GM12878 (cell line): Measurements from ENCODE around the gene EYS.

Experiments
- CEBPB ChIP-seq, 2 experiments: fragments of 150-350 bp in 1 of 2; IDR thresholded peaks; 2 replicates each; pipeline ENCODE4 v1.6.1; 2012 to 2014; ENCODE audit warnings: low read depth in 2 of 2, low read length in 2 of 2, borderline replicate concordance in 1 of 2, inconsistent platforms in 1 of 2
- SPI1 ChIP-seq: IDR thresholded peaks from 2 replicates; pipeline ENCODE4 v1.6.1; 2011; ENCODE audit warnings: low read depth, mild to moderate bottlenecking, low read length, moderate library complexity, borderline replicate concordance; ENCODE audit not compliant: insufficient read depth
- TF ChIP-seq, protein P1 (sequence below), 3 experiments: IDR thresholded peaks in 2 of 3; conservative IDR thresholded peaks in 1 of 3; 2 replicates each; pipeline ENCODE4 v1.5.1; 2011; ENCODE audit warnings: low read depth in 3 of 3, low read length in 3 of 3, mild to moderate bottlenecking in 3 of 3, control low read depth in 2 of 3, moderate library complexity in 2 of 3, inconsistent platforms in 1 of 3, mixed read lengths in 1 of 3; ENCODE audit not compliant: control insufficient read depth in 2 of 3, insufficient read depth in 1 of 3; ENCODE audit errors: extremely low read depth in 1 of 3

DNA sequence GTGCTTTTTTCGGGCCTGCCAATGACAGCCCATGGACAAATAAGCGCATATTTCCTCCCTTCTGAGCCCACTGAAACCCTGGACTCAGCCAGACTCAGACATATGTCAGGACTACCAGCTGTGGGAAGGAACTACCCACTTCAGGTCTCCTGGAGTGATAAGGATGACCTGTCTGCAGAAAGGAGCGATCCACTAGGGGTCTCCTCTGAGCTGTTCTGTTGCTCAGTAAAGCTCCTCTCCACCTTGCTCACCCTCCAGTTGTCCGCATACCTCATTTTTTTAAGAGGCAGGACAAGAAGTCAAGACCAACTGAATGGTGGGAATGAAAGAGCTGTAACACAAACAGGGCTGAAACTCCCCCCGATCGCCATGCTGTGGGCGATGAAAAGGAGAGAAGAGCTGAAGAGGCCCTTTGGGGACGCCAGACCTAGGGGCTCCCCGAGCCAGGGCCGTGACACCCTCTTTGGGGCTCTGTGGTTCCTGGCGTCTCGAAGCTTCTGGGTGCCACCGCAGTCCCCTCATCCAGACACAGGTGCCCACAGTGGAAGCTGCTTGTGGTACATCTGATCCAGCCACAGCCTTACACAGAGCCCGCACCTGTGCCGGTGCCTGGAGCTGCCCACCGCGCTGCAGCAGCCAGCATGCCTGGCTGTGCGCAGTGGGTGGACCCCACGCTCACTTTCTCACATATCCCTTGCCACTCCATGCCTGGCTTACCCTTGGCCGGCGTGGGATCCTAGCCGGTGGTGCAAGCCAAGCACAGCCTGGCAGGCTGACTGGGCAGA lies 68.8 kb downstream of the EYS start:
- TF ChIP-seq, protein P1, sequence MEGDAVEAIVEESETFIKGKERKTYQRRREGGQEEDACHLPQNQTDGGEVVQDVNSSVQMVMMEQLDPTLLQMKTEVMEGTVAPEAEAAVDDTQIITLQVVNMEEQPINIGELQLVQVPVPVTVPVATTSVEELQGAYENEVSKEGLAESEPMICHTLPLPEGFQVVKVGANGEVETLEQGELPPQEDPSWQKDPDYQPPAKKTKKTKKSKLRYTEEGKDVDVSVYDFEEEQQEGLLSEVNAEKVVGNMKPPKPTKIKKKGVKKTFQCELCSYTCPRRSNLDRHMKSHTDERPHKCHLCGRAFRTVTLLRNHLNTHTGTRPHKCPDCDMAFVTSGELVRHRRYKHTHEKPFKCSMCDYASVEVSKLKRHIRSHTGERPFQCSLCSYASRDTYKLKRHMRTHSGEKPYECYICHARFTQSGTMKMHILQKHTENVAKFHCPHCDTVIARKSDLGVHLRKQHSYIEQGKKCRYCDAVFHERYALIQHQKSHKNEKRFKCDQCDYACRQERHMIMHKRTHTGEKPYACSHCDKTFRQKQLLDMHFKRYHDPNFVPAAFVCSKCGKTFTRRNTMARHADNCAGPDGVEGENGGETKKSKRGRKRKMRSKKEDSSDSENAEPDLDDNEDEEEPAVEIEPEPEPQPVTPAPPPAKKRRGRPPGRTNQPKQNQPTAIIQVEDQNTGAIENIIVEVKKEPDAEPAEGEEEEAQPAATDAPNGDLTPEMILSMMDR (IDR thresholded peaks at IDR 0.05 in 2 of 3, conservative IDR thresholded peaks at IDR 0.05 in 1 of 3; ENCODE audit: control insufficient read depth in 2 of 3, extremely low read depth in 1 of 3, insufficient read depth in 1 of 3, low read depth in 3 of 3, low read length in 3 of 3) = peak in 2 of 3 experiments; percentile 30 to 37; a peak in 2 of 6 replicates
- TF ChIP-seq SPI1 = no peak
- no peak for TF ChIP-seq CEBPB (IDR thresholded peaks at IDR 0.05; ENCODE audit: borderline replicate concordance in 1 of 2, low read depth in 2 of 2, low read length in 2 of 2)
